LHCN-M2 (cell line): ENCODE results near the gene HELLS. TPM values are rescaled to one million over a fixed set of nuclear protein-coding genes. Genes with fewer than 3 reads are reported as not detected.
"Not testable (repeated sequence)": the region's sequence is repeated elsewhere in the genome, so short reads cannot be mapped to it uniquely, and the experiment has no call there.

ENCODE experiments used
- DNase-seq: peaks from one replicate; pipeline ENCODE4 v3.0.0-alpha.2; 2012; ENCODE audit warnings: low read depth
- polyA plus RNA-seq: library from polyadenylated mRNA; unstranded; fragments of >200 nt; gene quantifications from one replicate; pipeline ENCODE4 v1.2.1, GENCODE V29; 2012; ENCODE audit warnings: missing spikeins
- total RNA-seq: library from RNA; depleted of rRNA; stranded (reverse); fragments of >200 nt; gene quantifications from 2 replicates; pipeline ENCODE4 v1.2.3, GENCODE V29; 2014; rRNA removed

HELLS gene
- 70.1 and 92.9 TPM in 2 replicates for total RNA-seq
- 9.9 TPM for polyA plus RNA-seq

DNA sequence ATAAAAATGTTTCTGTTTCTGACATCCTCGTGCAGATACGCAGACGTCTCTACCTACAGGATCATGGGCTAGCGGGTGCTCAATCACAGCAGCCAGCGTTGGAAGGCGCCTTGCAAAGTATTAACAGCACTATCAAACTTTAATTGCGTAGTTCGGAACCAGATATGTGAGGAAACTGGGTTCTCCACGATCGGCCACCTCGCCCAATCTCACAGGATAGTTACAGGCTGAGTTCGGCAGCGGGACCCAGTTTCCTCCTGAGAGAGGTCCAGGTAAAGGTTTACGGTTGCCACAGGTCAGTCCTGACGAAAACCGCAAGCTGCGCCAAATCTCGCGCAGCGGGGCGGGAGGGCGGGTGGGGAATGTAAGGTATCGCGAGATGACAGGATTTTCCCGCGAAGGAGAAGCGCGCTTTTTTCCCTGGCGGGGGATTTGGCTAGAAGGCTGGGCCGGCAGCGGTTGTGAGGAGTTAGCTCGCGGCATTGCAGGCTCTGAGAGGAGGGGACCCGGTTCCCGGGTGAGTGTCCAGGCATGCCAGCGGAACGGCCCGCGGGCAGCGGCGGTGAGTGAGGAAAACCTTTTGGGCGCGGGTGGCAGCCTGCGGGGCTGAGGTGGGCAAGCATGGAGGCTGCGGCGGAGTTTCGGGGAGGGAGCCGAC lies at the start of gene HELLS:
HELLS (plus strand) TSS at position 398 of the 658 bp plus-strand sequence; CDS start at position 532, 134 bp downstream.
- DNase-seq: peak; percentile 85

DNA sequence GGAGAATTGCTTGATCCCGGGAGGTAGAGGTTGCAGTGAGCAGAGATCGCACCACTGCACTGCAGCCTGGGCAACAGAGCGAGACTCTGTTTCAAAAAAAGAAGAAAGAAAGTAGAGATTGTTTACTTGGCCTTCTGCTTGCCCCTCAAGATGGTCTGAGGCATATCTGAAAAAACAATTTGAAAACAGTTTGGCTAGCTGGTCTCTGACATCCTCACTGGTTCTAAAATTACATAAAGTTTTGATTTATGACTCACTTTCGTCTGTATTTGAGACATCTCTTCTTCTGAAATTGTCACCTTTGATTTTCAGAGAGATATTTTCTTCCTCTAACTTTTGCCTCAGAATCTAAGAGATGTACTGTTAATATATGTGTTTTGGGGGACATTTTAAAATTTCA lies 49.6 kb upstream of the HELLS start:
- peak; percentile 31 for DNase-seq

DNA sequence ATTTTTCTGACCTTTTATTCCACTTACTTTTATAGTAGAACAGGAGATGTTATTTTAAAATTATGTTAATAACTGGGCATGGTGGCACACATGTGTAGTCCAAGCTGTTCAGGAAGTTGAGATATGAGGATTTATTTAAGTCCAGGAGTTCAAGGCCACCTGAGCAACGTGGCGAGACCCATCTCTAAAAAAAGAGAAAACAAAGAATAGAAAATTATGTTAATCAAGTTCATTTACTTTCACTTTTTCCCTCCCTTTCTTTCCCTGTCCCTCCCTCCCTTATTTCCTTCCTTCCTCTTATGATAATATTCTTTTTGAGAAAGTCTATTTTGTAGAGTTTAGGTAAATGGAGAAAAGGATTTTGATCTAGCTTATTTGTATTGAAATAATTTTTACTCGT lies 48.9 kb upstream of the HELLS start:
- no peak for DNase-seq

DNA sequence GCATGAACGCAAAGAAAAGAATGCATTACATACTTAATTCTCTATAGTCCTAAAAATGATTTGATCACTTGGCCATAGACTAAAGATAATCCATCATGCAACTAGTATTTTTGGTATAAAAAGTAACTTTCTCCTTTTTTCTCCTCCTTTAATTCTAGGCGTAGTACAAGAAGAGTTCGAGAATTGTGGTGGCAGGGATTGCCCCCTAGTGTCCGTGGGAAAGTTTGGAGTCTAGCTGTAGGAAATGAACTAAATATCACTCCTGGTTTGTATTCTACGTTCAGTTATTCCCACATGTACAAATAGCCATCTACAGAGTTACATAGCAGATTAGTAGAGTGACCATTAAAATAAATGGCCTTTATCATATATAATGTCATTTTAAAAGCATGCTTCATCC lies 45.5 kb upstream of the HELLS start:
- peak; percentile 23 for DNase-seq

DNA sequence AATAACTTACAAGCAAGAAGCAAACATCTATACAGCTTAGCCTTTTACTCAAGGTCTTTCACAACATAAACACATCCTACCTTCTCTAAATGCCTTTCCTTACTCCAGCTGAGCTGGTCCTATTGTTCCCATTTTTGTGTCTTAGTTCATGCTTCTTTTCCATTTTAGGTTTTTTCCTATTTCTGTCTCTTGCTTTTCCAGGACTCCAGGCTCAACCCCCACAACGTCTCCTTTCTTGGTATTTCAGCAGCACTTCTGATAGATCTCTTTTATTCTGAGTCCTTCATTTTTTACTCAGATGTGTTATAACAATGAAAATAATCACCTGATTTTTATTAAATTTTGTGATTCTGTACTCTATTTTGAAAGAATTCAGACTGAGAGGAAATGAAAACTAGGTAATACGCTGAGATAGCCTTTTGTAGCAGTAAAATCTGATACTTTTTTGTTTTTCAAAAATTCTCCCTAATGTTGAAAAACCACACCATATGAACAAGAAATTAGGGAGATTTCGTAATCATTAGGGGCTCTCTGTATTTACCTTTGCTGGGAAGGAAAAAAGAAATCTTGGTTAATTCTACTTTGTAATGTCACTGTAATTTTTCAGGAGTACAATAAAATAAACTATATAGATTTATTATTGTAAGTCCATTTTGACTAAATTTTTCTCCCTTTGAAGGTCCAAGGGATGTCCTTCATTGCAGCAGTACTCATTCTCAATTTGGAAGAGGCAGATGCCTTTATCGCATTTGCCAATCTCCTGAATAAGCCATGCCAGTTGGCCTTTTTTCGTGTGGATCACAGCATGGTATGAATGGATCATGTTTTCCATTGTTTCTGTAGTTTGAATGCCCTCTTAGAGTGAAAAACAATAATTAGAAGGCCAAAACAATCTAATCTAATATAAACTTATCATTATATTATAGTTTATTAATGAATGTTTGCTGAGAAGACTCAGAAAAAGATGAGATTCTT lies 24.0 kb upstream of the HELLS start:
- no peak for DNase-seq

DNA sequence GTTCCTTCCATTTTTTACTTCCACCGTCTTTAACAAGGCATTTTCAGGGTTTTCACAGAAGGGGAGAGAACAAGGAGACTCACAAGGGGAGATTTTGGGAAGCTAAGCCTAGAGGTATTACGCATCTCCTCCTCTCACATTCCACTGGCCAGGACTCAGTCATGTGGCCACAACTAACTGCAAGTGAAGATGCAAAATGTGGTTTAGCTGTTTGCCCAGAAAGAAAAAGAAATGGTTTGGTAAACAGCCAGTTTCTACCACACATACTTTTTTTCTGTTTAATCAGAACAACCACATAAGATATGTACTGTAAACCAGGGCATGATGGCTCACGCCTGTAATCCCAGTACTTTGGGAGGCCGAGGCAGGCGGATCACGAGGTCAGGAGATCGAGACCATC lies 21.4 kb upstream of the HELLS start:
- peak; percentile 87 for DNase-seq

DNA sequence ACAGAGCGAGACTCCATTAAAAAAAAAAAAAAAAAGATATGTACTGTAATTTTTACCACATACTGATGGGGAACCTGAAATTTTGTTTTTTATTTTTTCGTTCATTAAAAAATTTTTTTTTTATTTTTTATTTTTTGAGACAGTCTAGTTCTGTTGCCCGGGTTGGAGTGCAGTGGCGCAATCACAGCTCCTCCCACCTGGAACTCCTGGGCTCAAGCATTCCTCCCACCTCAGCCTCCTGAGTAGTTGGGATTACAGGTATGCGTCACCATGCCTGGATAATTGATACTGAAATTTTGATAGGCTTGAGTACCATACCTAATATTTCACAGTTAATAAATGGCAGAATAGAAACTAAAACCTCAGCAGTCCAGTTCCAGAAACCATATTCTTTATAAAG lies 20.9 kb upstream of the HELLS start:
- DNase-seq: no peak

DNA sequence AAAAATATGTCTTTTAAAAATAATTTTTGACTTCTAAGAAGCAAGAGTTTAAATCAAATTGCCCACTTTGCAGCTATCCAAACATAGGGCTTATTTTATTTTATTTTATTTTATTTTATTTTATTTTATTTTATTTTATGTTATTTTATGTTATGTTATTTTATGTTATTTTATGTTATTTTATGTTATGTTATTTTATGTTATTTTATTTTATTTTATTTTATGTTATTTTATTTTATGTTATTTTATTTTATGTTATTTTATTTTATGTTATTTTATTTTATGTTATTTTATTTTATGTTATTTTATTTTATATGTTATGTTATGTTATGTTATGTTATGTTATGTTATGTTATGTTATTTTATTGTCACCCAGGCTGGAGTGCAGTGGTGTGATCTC lies 14.0 kb upstream of the HELLS start:
- not testable (repeated sequence) for DNase-seq

DNA sequence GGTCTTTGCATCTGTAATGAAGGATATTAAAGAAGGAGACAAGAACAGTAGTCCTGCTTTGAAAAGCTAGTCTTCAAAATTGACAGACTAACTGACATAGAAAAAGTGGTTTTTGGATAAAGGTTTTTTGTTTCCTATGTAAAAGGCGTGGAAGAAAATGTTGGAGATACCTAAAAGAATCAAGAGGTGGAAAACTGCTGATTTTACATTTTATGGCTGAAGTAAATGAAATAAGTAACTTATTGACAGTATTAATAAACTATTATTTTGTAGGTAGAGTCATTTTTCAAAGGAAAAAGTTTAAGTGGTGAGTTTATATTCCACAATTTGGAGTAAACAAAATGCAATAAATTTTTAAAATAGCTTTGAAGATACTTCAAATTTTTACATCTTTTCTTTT lies 12.6 kb upstream of the HELLS start:
- no peak for DNase-seq

DNA sequence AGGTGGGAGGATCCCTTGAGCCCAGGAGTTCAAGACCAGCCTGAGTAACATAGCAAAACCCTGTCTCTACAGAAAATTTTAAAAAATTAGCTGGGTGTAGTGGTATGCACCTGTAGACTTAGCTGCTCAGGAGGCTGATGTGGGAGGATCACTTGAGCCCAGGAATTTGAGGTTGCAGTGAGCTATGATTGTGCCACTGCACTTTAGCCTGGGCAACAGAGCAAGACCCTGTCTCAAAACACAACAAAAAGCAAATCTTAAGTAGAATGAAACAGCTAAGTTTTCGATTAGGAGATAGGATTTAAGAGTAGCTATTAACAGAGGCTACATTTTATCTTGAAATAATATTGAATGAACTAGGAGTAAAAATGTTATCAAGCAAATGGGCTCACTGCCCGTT lies 3.3 kb upstream of the HELLS start:
- DNase-seq: not testable (repeated sequence)

DNA sequence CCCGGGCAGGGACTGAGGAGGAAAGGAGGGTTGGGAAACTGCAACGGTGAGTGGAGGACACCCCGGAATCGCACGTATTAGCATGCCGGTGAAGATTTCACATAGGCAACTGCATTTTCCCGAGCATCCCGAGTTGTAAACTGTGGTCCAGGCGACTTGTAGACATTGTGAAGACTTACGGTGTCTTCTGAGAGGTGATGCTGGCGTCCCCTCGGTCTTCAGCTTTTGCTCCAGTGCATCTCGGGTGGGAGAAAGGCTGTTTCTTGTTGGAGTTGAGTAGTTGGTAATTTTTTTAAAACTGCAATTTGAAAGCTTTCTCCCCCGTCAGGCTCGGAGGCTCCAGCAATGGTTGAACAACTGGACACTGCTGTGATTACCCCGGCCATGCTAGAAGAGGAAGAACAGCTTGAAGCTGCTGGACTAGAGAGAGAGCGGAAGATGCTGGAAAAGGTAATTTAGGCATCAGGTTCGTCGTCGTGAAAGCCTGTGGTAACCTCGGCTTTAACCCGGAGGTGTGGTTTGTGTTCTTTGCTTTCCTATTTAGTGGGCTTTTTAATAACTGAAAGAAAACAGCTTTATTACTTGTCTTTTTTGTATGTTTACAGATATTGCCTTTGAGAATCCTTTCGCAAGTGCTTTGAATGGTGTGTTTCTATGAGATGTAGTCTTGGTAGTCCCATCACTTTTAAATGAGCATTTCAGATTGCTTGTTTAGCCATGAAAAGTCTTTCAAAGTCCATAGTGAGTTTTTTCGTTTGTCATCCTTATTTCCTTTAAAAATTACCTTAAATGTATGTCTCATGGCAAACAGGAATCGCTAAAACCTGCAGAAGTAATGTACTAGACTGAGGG lies 687 bp downstream of the HELLS start:
- DNase-seq: peak; percentile 28

DNA sequence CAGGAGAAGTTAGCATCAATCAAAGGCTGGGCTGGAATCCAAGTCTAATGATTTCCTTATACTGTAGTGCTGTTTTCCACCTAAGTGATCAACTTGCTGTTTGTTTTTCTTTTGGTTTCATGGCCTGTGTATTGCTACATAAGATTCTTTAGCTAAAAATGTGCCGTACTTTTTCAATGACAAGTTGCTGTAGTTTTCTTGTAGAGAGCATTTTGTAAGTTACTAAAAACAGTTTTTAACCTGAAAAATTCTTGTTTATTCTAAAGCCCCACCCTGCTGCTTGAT lies 1.3 kb downstream of the HELLS start:
- no peak for DNase-seq

DNA sequence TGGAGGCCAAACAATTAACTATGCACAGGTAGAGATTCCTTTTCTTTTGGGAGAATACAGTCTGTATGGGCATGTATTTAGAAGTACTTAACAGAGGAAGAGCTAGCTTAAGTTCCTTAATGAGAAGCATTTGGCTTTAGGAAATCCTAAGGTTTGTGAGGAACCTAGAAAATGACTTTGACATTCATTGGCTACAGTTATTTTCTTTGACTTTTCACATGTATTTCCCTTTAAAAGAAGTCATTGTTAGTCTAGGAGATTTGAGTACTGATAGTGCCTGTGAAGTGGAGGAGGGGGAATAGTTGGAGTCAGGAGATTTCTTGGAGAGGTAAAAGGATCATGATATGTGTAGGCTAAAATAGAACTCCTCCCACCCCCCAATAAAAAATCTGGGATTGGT lies 3.6 kb downstream of the HELLS start:
- no peak for DNase-seq

DNA sequence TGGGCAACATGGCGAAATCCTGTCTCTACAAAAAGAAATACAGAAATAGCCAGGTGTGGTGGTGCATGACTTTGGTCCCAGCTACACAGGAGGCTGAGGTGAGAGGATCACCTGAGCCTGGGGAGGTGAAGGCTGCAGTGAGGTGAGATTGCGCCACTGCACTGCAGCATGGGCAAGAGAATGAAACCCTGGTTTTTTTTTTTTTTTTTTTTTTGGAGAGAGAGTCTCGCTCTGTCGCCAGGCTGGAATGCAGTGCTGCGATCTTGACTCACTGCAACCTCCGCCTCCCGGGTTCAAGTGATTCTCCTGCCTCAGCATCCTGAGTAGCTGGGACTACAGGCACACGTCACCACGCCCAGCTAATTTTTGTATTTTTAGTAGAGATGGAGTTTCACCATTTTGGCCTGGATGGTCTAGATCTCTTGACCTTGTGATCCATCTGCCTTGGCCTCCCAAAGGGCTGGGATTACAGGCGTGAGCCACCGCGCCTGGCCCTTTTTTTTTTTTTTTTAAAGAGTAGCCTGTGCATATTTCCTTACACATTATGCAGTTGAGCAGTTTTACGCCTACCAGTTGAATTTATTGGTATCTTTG lies 22.2 kb downstream of the HELLS start:
- DNase-seq: peak; percentile 6

DNA sequence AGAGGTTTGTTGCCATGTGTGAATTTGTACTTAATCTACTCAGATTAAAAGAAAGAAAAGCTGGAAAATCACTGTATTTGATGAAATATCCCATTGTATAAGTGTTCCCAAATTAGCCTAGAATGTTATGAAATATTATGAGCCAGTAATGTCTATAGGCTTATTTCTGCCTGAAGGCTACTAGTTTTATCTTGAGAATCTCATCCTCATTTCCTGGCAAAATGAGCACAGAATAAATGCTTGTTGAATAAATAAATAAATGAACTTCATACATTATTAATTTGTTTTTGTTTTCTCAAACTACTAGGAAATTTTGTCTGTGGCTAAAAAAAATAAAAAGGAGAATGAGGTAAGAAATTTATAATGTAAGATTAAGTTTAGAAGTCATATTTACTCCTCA lies 25.5 kb downstream of the HELLS start:
- no peak for DNase-seq

DNA sequence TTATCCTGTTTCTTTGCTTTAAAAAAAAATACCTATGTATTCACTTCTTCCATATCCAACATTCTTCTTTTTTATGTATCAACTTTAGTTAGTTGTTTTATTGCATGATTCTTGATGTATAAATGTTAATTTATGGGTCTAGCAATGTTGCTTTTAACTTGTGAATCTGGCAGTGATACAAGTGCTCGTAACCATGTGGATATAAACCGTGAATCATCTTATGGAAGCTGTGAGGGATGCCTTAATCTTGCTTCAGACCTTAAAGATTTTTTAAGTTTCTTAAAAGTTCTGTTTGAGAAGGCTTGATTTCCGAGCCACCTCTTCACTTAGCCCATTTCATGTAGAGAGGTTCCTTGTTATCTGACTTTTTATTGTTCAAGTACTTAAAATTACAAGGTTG lies 25.9 kb downstream of the HELLS start:
- no peak for DNase-seq

DNA sequence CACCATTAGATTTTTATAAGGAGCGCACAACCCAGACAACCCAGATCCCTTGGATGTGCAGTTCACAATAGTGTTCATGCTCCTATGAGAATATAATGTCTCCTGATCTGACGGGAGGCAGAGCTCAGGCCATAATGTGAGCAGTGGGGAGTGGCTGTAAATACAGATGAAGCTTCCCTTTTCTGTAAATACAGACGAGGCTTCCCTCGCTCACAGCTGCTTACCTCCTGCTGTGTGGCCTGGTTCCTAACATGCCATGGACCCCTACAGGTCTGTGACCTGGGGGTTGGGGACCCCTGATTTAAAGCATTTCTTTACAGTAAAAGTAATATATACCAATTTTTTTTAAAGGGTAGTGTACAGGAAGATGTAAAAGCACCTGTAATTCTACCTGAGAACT lies 33.2 kb downstream of the HELLS start:
- no peak for DNase-seq

DNA sequence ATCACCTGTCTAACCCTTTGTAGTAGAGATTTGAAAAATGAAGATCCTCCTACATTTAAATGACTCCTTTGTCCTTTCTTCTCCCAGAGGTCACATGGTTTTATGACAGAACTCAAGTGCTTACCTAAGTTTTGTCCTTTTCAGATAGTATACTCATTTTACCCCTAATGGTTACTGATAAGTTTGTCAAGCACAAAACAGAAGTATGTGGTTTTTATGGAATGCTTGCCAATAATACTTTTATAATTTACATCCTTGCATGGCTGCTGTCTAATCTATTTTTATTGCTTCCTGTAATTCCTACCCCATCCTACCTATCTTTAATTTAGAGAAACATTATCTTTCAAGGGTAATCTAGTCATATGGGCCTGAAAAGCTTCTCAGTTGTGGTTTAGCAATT lies 37.5 kb downstream of the HELLS start:
- DNase-seq: no peak

DNA sequence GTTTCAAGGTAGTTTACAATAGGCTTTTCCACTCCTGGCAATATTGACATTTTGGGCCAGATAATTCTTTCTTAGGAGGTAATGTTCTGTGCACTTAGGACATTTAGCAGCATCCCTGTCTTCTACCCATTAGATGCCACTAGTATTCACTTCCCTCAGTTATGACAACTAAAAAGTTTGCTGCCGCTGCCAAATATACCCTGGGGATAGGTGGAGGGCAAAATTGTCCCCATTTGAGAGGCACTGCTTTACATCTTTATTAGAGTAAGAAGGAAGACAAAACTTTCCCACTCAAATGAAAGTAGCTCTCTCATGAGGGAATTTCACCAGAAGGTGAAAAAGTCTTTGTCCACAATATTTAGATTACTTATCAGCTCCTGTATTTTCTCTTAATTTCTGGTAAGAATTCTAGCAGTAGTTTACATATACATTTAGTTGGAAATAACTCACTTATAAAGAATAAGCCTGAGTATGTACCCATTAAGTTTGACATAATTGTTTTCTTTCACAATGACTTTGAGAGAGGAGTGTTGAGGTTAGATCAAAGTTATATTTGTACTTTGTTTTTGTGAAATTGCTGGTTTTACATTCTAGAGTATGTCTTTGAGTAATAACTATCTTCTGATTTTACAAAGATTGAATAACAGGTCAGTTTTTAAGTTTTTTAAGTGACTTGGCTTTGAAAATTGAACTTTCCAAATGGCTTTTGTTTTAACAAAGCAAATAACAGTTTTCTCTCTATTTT lies 46.0 kb downstream of the HELLS start:
- no peak for DNase-seq

DNA sequence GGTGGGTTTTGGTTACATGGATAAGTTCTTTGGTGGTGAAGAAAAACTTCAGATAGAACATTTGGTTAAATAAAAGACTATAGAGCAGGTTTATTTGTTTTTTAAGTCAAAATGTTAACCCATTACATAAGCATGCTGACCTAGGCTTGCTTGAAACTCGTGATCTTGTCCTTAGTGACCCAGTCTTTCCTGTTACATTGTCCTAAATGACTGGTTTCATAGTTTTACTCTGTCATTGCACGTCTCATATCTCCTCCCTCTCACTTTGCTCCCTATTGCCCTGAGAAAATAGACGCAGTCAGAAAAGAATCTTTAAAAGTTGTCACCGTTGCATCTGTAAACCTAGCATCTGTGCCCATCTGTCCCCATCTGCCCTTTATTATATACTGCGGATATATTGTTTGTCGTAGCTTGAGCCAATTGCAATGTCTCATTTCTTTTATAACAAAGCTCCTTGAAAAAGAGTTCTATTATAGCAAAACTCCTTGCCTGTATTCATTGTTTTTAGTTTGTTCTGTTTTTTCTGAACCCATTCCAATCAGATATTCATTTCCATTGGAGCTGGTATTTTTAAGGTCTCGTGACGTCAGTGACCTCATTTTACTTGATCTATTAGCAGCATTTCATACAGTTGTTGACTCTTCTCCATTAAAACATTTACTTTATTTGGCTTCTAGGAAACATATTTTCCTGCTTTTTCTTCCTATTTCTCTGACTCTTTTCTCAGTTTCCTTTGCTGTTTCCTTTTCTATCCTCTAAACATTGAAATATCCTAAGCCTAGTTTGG lies 57.3 kb downstream of the HELLS start:
- no peak for DNase-seq
